ENCODE data around the gene DGKI. TPM values are rescaled to one million over a fixed set of nuclear protein-coding genes. Genes with fewer than 3 reads are reported as not detected.

The DGKI gene
- total and polyA plus RNA-seq, 2 experiments from 2014 or later: 0.16 to 1.0 TPM

- TF ChIP-seq ZNF114 (CRISPR knock-in tag; IDR thresholded peaks at IDR 0.05) (no peak), ZNF331 (CRISPR knock-in tag; IDR thresholded peaks at IDR 0.05; ENCODE audit: low read depth) (no peak), POLR2AphosphoS5 (IDR thresholded peaks at IDR 0.05; ENCODE audit: low read depth) (no peak), EZH2 (IDR thresholded peaks at IDR 0.05; ENCODE audit: low read depth, unreplicated experiment) (no peak), STAT1 (IDR thresholded peaks at IDR 0.05; ENCODE audit: unreplicated experiment) (no peak), ETS1 (IDR thresholded peaks at IDR 0.05) (no peak), CTCF (conservative IDR thresholded peaks at IDR 0.05; ENCODE audit: low read depth in 2 of 2) (no peak), NANOG (IDR thresholded peaks at IDR 0.05; ENCODE audit: borderline replicate concordance) (no peak), JUNB (IDR thresholded peaks at IDR 0.05; ENCODE audit: unreplicated experiment) (no peak), REST (IDR thresholded peaks at IDR 0.05; ENCODE audit: unreplicated experiment) (no peak)
These were observed 181.9 kb downstream of the DGKI start (continued) for GRCh38 chr7:137664846-137665245.

- Histone ChIP-seq H3K27ac (ENCODE audit: low read depth) (no peak overlapping the region), H3K27me3 (ENCODE audit: insufficient read depth) (no peaks in the 10 kb centered on the region), H3K4me3 (no peak overlapping the region), H3K9me2 (ENCODE audit: insufficient read depth) (no peaks in the 10 kb centered on the region; the same call in 1 of the 2 replicates), H3K4me1 (ENCODE audit: insufficient read depth) (peaks cover 43% of the 10 kb centered on the region), H3K79me2 (replicated peaks; ENCODE audit: insufficient read depth) (no peaks in the 10 kb centered on the region), H3F3A (replicated peaks; ENCODE audit: low read depth) (no peaks in the 10 kb centered on the region), H2AFZ (no peak overlapping the region), H3K4me2 (no peak overlapping the region), H3K36me3 (ENCODE audit: insufficient read depth) (no peaks in the 10 kb centered on the region), H4K20me1 (replicated peaks; ENCODE audit: insufficient read depth) (no peaks in the 10 kb centered on the region)
- DNase-seq (ENCODE audit: low spot score) (peak; percentile 75), ATAC-seq (peak; percentile 49)
- no peaks in the 10 kb centered on the region for H3K36me3 Mint-ChIP-seq (ENCODE audit: low read depth)
- peaks cover 38% of the 10 kb centered on the region for H3K4me1 Mint-ChIP-seq
- H3K9me3 Mint-ChIP-seq: no peaks in the 10 kb centered on the region
- H3K27me3 Mint-ChIP-seq (ENCODE audit: insufficient read depth, low read depth, poor library complexity): peaks cover 2% of the 10 kb centered on the region
- H3K27ac Mint-ChIP-seq: no peak overlapping the region
- H3K4me3 Mint-ChIP-seq: no peak overlapping the region
- peak; percentile 45; the same call in 1 of the 2 replicates for TF ChIP-seq ZNF462 (CRISPR knock-in tag; IDR thresholded peaks at IDR 0.05)
These were observed 185.1 kb downstream of the DGKI start for GRCh38 chr7:137661634-137662033.

Measured in GM23338 (cell line).